ENCODE results near the gene HPSE.
"Not testable (repeated sequence)": the region's sequence is repeated elsewhere in the genome, so short reads cannot be mapped to it uniquely, and the experiment has no call there.

The HPSE gene

GRCh38 chr4:83281307-83281706 lies 53.3 kb downstream of the HPSE start:
- DNase-seq, result no peak

- DNase-seq, result no peak
Measured at GRCh38 chr4:83276299-83277040, 58.2 kb downstream of the HPSE start.

GRCh38 chr4:83273926-83274325 lies 60.7 kb downstream of the HPSE start:
- not testable (repeated sequence) for DNase-seq

GRCh38 chr4:83272900-83273299 lies 61.7 kb downstream of the HPSE start:
- no peak for DNase-seq

GRCh38 chr4:83269256-83269655 lies 65.4 kb downstream of the HPSE start:
- DNase-seq, result no peak

- no peak for DNase-seq
Measured at GRCh38 chr4:83268491-83268890, 66.2 kb downstream of the HPSE start.

GRCh38 chr4:83267830-83268475 lies 66.7 kb downstream of the HPSE start:
- no peak for DNase-seq

GRCh38 chr4:83267121-83267829 lies 67.4 kb downstream of the HPSE start:
- no peak for DNase-seq

GRCh38 chr4:83266689-83267088 lies 68.0 kb downstream of the HPSE start:
- DNase-seq, result no peak

GRCh38 chr4:83263106-83263505 lies 71.5 kb downstream of the HPSE start:
- DNase-seq, result no peak

- no peak for DNase-seq
Measured at GRCh38 chr4:83262682-83263081, 72.0 kb downstream of the HPSE start.

- no peak for DNase-seq
Measured at GRCh38 chr4:83261307-83261706, 73.3 kb downstream of the HPSE start.

- no peak for DNase-seq
Measured at GRCh38 chr4:83259586-83259985, 75.1 kb downstream of the HPSE start.

- no peak for DNase-seq
Measured at GRCh38 chr4:83258461-83258860, 76.2 kb downstream of the HPSE start.

GRCh38 chr4:83257811-83258210 lies 76.8 kb downstream of the HPSE start:
- no peak for DNase-seq

- DNase-seq, result no peak
Measured at GRCh38 chr4:83255584-83255983, 79.1 kb downstream of the HPSE start.

- peak; percentile 3 to 52 (median 26) for DNase-seq
Measured at GRCh38 chr4:83252782-83253405, 81.8 kb downstream of the HPSE start.

- no peak for DNase-seq
Measured at GRCh38 chr4:83251447-83251830, 83.2 kb downstream of the HPSE start.

- DNase-seq, result no peak
Measured at GRCh38 chr4:83250687-83251446, 83.8 kb downstream of the HPSE start.

- DNase-seq, result no peak
Measured at GRCh38 chr4:83248486-83248885, 86.2 kb downstream of the HPSE start.

- DNase-seq, result no peak
Measured at GRCh38 chr4:83247415-83248357, 87.0 kb downstream of the HPSE start.
